ENCODE results near the gene EPN3.

The EPN3 gene

DNA sequence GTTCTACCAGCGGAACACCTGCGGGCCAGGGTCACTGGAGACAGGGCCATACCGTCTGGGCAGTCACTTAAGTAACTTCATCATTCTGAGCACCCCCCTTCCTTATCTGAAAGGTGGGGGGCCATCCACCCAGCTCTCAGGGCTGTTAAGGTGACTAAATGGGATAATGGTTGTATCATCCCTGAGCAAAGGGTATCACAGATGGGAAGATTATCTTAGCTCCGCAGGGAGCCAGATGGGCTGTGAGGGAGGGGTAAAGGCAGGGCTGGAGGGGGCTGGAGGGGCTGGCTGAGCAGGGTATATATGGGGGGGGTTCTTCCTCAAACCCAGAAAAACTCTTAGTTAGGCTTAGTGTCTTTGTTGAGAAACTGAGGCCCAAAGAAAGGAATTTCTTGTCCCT lies 25.1 kb downstream of the EPN3 start:
- H3K4me1 ChIP-seq: peaks cover 13% of the 10 kb centered on the region
- no peak overlapping the region for H3K9ac ChIP-seq
- no peak overlapping the region for H3K4me3 ChIP-seq (ENCODE audit: low read depth, low read length)
- H2AFZ ChIP-seq: no peak overlapping the region
- H3K9me3 ChIP-seq (ENCODE audit: control insufficient read depth, low read length): no peaks in the 10 kb centered on the region
- no peak overlapping the region for H3K4me2 ChIP-seq (ENCODE audit: low read length)
- TF ChIP-seq, protein P1, sequence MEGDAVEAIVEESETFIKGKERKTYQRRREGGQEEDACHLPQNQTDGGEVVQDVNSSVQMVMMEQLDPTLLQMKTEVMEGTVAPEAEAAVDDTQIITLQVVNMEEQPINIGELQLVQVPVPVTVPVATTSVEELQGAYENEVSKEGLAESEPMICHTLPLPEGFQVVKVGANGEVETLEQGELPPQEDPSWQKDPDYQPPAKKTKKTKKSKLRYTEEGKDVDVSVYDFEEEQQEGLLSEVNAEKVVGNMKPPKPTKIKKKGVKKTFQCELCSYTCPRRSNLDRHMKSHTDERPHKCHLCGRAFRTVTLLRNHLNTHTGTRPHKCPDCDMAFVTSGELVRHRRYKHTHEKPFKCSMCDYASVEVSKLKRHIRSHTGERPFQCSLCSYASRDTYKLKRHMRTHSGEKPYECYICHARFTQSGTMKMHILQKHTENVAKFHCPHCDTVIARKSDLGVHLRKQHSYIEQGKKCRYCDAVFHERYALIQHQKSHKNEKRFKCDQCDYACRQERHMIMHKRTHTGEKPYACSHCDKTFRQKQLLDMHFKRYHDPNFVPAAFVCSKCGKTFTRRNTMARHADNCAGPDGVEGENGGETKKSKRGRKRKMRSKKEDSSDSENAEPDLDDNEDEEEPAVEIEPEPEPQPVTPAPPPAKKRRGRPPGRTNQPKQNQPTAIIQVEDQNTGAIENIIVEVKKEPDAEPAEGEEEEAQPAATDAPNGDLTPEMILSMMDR (IDR thresholded peaks at IDR 0.05): no peak
- H3K27ac ChIP-seq: no peak overlapping the region
- H3K79me2 ChIP-seq: no peaks in the 10 kb centered on the region
- H3K36me3 ChIP-seq (ENCODE audit: control insufficient read depth, insufficient read depth, low read length): no peaks in the 10 kb centered on the region
- peaks cover 6% of the 10 kb centered on the region for H3K27me3 ChIP-seq (ENCODE audit: control insufficient read depth, insufficient read depth, low read length)

DNA sequence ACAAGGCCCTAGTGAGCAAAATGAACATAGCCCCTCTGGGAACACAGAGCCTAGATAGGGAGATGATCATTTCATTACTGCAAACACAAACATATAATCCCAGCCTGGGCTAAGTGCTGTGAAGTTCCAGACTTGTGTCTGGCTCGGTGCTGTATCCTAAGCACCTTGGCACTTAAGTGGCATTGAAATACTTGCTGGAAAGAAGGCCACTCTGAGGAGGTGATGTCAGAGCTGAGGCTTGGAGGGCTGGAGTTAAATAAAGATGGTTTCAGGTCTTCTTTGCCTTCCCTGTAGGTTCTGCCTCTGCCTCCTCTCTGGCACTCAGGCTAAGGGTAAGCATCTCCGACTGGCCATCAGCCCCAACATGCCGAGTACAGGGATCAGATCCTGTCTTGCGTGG lies 25.6 kb downstream of the EPN3 start:
- TF ChIP-seq, protein P1 (IDR thresholded peaks at IDR 0.05): no peak
- Histone ChIP-seq H3K27me3 (ENCODE audit: control insufficient read depth, insufficient read depth, low read length) (peaks cover 6% of the 10 kb centered on the region), H3K9ac (no peak overlapping the region), H3K36me3 (ENCODE audit: control insufficient read depth, insufficient read depth, low read length) (no peaks in the 10 kb centered on the region), H3K4me3 (ENCODE audit: low read depth, low read length) (no peak overlapping the region), H3K4me1 (peaks cover 13% of the 10 kb centered on the region), H3K79me2 (no peaks in the 10 kb centered on the region), H3K4me2 (ENCODE audit: low read length) (no peak overlapping the region), H3K27ac (no peak overlapping the region), H2AFZ (no peak overlapping the region), H3K9me3 (ENCODE audit: control insufficient read depth, low read length) (no peaks in the 10 kb centered on the region)

DNA sequence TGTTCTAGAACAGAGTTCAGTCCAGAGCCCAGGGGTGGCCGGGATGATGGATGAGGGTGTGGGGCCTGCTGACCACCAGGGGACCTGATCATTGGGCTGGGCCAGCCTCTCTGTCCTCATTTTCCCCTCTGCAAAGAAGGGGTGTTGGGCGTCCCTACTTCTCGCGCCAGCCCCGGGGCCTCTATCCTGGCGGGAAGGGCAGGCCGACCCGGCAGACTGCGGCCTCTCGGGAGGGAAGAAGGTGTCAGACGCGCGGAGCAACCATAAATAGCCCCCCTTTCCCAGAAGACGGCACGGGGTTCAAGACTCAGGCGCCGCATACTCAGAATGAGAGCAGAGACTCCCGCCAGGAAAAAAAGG lies 26.0 kb downstream of the EPN3 start:
- H3K9ac ChIP-seq: no peak overlapping the region
- TF ChIP-seq, protein P1 (IDR thresholded peaks at IDR 0.05): no peak
- peaks cover 13% of the 10 kb centered on the region for H3K4me1 ChIP-seq
- no peaks in the 10 kb centered on the region for H3K9me3 ChIP-seq (ENCODE audit: control insufficient read depth, low read length)
- H3K36me3 ChIP-seq (ENCODE audit: control insufficient read depth, insufficient read depth, low read length): no peaks in the 10 kb centered on the region
- no peaks in the 10 kb centered on the region for H3K79me2 ChIP-seq
- H3K27me3 ChIP-seq (ENCODE audit: control insufficient read depth, insufficient read depth, low read length): peaks cover 6% of the 10 kb centered on the region
- no peak overlapping the region for H3K4me3 ChIP-seq (ENCODE audit: low read depth, low read length)
- no peak overlapping the region for H3K27ac ChIP-seq
- H3K4me2 ChIP-seq (ENCODE audit: low read length): no peak overlapping the region
- H2AFZ ChIP-seq: no peak overlapping the region

DNA sequence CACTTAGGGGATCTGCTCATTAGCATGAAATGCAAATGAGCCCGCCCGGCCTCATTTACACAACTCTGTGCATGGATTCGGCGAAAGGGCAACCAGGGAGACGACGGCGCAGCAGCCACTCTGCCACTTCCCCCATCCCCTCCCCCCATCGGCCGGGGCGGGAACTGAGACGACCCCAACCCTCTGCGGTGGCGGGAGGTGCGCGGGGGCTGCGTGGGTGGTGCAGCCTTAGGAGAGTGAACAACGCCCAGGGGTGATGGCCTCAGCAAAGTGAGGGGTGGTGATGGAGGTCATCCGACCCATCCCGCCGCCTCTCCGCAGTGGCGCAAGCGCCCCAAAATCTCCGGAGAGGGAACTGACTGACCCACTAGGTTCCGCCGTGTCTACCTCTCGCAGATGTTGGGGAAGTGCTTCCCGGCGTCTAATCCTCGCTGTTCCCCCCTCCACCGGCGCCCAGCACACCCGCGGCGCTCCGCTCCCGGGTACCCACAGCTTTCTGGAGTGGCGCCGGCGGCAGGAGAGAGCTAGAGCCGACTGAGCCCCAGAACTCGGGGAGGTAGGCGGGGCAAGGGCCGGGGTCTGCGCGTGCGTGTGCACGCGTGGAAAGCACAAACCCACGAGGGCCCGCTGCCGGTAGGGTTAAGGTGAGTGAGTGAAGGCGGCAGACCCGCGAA lies 26.5 kb downstream of the EPN3 start:
- Histone ChIP-seq H2AFZ (no peak overlapping the region), H3K79me2 (no peaks in the 10 kb centered on the region), H3K4me3 (ENCODE audit: low read depth, low read length) (no peak overlapping the region), H3K9me3 (ENCODE audit: control insufficient read depth, low read length) (no peaks in the 10 kb centered on the region), H3K9ac (no peak overlapping the region), H3K4me1 (peaks cover 13% of the 10 kb centered on the region), H3K27ac (no peak overlapping the region), H3K27me3 (ENCODE audit: control insufficient read depth, insufficient read depth, low read length) (peaks cover 6% of the 10 kb centered on the region), H3K4me2 (ENCODE audit: low read length) (no peak overlapping the region), H3K36me3 (ENCODE audit: control insufficient read depth, insufficient read depth, low read length) (no peaks in the 10 kb centered on the region)
- TF ChIP-seq, protein P1 (IDR thresholded peaks at IDR 0.05): no peak

DNA sequence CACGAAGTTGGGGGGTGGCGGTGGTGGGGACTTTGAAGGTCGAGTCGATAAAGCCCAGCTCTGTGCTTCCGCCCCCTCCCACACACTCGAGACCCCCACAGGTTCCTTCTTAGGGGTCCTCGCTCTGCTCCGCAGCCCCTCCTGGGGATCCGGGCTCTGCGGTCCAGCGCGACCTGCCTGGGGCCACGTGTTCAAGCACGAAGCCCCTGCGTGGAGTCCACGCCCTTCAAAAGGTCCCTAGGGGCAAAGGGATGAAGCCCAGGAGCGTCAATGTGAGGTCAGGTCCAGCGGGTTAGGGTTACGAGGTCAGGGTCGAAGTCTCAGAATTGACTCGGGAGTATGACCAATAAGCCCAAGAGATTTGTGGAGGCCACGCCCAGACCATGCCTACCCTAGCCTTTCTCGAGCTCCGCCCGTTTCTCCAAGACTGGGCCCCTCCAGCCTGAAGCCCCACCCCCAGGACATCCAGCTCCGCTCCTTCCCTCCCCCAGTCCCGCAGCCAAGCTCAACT lies 27.2 kb downstream of the EPN3 start:
- H3K4me1 ChIP-seq: peaks cover 13% of the 10 kb centered on the region

More for the DNA sequence above, 27.2 kb downstream of the EPN3 start:
- Histone ChIP-seq H2AFZ (peak overlapping the region; percentile 38), H3K27ac (no peak overlapping the region), H3K4me3 (ENCODE audit: low read depth, low read length) (peak overlapping the region; percentile 12), H3K79me2 (no peaks in the 10 kb centered on the region), H3K36me3 (ENCODE audit: control insufficient read depth, insufficient read depth, low read length) (no peaks in the 10 kb centered on the region), H3K27me3 (ENCODE audit: control insufficient read depth, insufficient read depth, low read length) (peaks cover 6% of the 10 kb centered on the region), H3K9ac (no peak overlapping the region), H3K9me3 (ENCODE audit: control insufficient read depth, low read length) (no peaks in the 10 kb centered on the region), H3K4me2 (ENCODE audit: low read length) (peak overlapping the region; percentile 57)
- TF ChIP-seq, protein P1 (IDR thresholded peaks at IDR 0.05): no peak

All from parathyroid adenoma (tissue), 2 donors.